ENCODE data around the gene EWSR1.

EWSR1 gene

GRCh38 chr22:29292379-29292778 is 24.3 kb downstream of the EWSR1 start:
- no peak for TF ChIP-seq CREB1 (IDR thresholded peaks at IDR 0.05; ENCODE audit: low read depth)
- no peak for TF ChIP-seq TAF1 (IDR thresholded peaks at IDR 0.05; ENCODE audit: low read depth)
- TF ChIP-seq NFIC (IDR thresholded peaks at IDR 0.05): no peak
- no peak for TF ChIP-seq FOXM1 (IDR thresholded peaks at IDR 0.05; ENCODE audit: borderline replicate concordance, low read depth)
- no peak for TF ChIP-seq TCF12 (IDR thresholded peaks at IDR 0.05; ENCODE audit: low read depth)
- no peak for TF ChIP-seq ZBTB7A (IDR thresholded peaks at IDR 0.05; ENCODE audit: low read depth)
- no peak for TF ChIP-seq TEAD4 (IDR thresholded peaks at IDR 0.05)
- no peak for TF ChIP-seq CEBPB (IDR thresholded peaks at IDR 0.05)
- no peak for TF ChIP-seq YY1 (IDR thresholded peaks at IDR 0.05; ENCODE audit: low read depth)
- TF ChIP-seq USF1 (IDR thresholded peaks at IDR 0.05): no peak
- no peak for TF ChIP-seq MAX (IDR thresholded peaks at IDR 0.05)

- TF ChIP-seq TEAD4 (IDR thresholded peaks at IDR 0.05): no peak
- TF ChIP-seq TAF1 (IDR thresholded peaks at IDR 0.05; ENCODE audit: low read depth): no peak
- no peak for TF ChIP-seq CEBPB (IDR thresholded peaks at IDR 0.05)
- TF ChIP-seq FOXM1 (IDR thresholded peaks at IDR 0.05; ENCODE audit: borderline replicate concordance, low read depth): no peak
- no peak for TF ChIP-seq YY1 (IDR thresholded peaks at IDR 0.05; ENCODE audit: low read depth)
- no peak for TF ChIP-seq TCF12 (IDR thresholded peaks at IDR 0.05; ENCODE audit: low read depth)
- TF ChIP-seq REST (IDR thresholded peaks at IDR 0.05; ENCODE audit: low read depth): no peak
- TF ChIP-seq CREB1 (IDR thresholded peaks at IDR 0.05; ENCODE audit: low read depth): no peak
- no peak for TF ChIP-seq EGR1 (IDR thresholded peaks at IDR 0.05)
Measured at GRCh38 chr22:29298641-29299040, 30.6 kb downstream of the EWSR1 start.

GRCh38 chr22:29299136-29299900 is 31.2 kb downstream of the EWSR1 start:
- TF ChIP-seq ZBTB7A (IDR thresholded peaks at IDR 0.05; ENCODE audit: low read depth) (no peak), TAF1 (IDR thresholded peaks at IDR 0.05; ENCODE audit: low read depth) (no peak), NFIC (IDR thresholded peaks at IDR 0.05) (no peak), USF1 (IDR thresholded peaks at IDR 0.05) (no peak), TCF12 (IDR thresholded peaks at IDR 0.05; ENCODE audit: low read depth) (no peak), CEBPB (IDR thresholded peaks at IDR 0.05) (no peak), EGR1 (IDR thresholded peaks at IDR 0.05) (no peak), CREB1 (IDR thresholded peaks at IDR 0.05; ENCODE audit: low read depth) (no peak), FOXM1 (IDR thresholded peaks at IDR 0.05; ENCODE audit: borderline replicate concordance, low read depth) (no peak), RAD21 (IDR thresholded peaks at IDR 0.05; ENCODE audit: low read depth) (no peak), EP300 (IDR thresholded peaks at IDR 0.05; ENCODE audit: borderline replicate concordance) (no peak), MAX (IDR thresholded peaks at IDR 0.05) (no peak), YY1 (IDR thresholded peaks at IDR 0.05; ENCODE audit: low read depth) (no peak), TEAD4 (IDR thresholded peaks at IDR 0.05) (no peak), REST (IDR thresholded peaks at IDR 0.05; ENCODE audit: low read depth) (no peak)

GRCh38 chr22:29300467-29300806 is 32.4 kb downstream of the EWSR1 start:
- TF ChIP-seq TEAD4 (IDR thresholded peaks at IDR 0.05): no peak
- TF ChIP-seq EP300 (IDR thresholded peaks at IDR 0.05; ENCODE audit: borderline replicate concordance): no peak
- no peak for TF ChIP-seq CEBPB (IDR thresholded peaks at IDR 0.05)
- no peak for TF ChIP-seq ZBTB7A (IDR thresholded peaks at IDR 0.05; ENCODE audit: low read depth)

GRCh38 chr22:29300807-29301601 is 32.9 kb downstream of the EWSR1 start:
- TF ChIP-seq YY1 (IDR thresholded peaks at IDR 0.05; ENCODE audit: low read depth) (no peak), NFIC (IDR thresholded peaks at IDR 0.05) (no peak), REST (IDR thresholded peaks at IDR 0.05; ENCODE audit: low read depth) (no peak), TAF1 (IDR thresholded peaks at IDR 0.05; ENCODE audit: low read depth) (no peak), ZBTB7A (IDR thresholded peaks at IDR 0.05; ENCODE audit: low read depth) (no peak), RAD21 (IDR thresholded peaks at IDR 0.05; ENCODE audit: low read depth) (no peak), EP300 (IDR thresholded peaks at IDR 0.05; ENCODE audit: borderline replicate concordance) (no peak), TEAD4 (IDR thresholded peaks at IDR 0.05) (no peak), FOXM1 (IDR thresholded peaks at IDR 0.05; ENCODE audit: borderline replicate concordance, low read depth) (no peak), EGR1 (IDR thresholded peaks at IDR 0.05) (no peak), CREB1 (IDR thresholded peaks at IDR 0.05; ENCODE audit: low read depth) (no peak), USF1 (IDR thresholded peaks at IDR 0.05) (no peak)
